Ishikawa (cell line): ENCODE data around the gene MYL4.

ENCODE experiments used
- CEBPB ChIP-seq: IDR thresholded peaks from 2 replicates; pipeline ENCODE4 v1.6.1; 2012
- CREB1 ChIP-seq: IDR thresholded peaks from 2 replicates; pipeline ENCODE4 v1.6.1; 2012; ENCODE audit warnings: low read depth
- EGR1 ChIP-seq: IDR thresholded peaks from 2 replicates; pipeline ENCODE4 v1.6.1; 2012
- EP300 ChIP-seq: IDR thresholded peaks from 2 replicates; pipeline ENCODE4 v1.6.1; 2012; ENCODE audit warnings: borderline replicate concordance
- FOXM1 ChIP-seq: IDR thresholded peaks from 2 replicates; pipeline ENCODE4 v1.6.1; 2012; ENCODE audit warnings: low read depth, borderline replicate concordance
- MAX ChIP-seq: IDR thresholded peaks from 2 replicates; pipeline ENCODE4 v1.6.1; 2012
- NFIC ChIP-seq: IDR thresholded peaks from 2 replicates; pipeline ENCODE4 v1.6.1; 2012
- RAD21 ChIP-seq: IDR thresholded peaks from 2 replicates; pipeline ENCODE4 v1.6.1; 2012; ENCODE audit warnings: low read depth
- REST ChIP-seq: IDR thresholded peaks from 2 replicates; pipeline ENCODE4 v1.6.1; 2012; ENCODE audit warnings: low read depth, mild to moderate bottlenecking
- TAF1 ChIP-seq: IDR thresholded peaks from 2 replicates; pipeline ENCODE4 v1.6.1; 2012; ENCODE audit warnings: low read depth, mild to moderate bottlenecking
- TCF12 ChIP-seq: IDR thresholded peaks from 2 replicates; pipeline ENCODE4 v1.6.1; 2012; ENCODE audit warnings: low read depth
- TEAD4 ChIP-seq: IDR thresholded peaks from 2 replicates; pipeline ENCODE4 v1.6.1; 2012
- USF1 ChIP-seq: IDR thresholded peaks from 2 replicates; pipeline ENCODE4 v1.6.1; 2012
- YY1 ChIP-seq: IDR thresholded peaks from 2 replicates; pipeline ENCODE4 v1.6.1; 2012; ENCODE audit warnings: low read depth
- ZBTB7A ChIP-seq: IDR thresholded peaks from 2 replicates; pipeline ENCODE4 v1.6.1; 2012; ENCODE audit warnings: low read depth

MYL4 gene

GRCh38 chr17:47238321-47239010 is 29.3 kb downstream of the MYL4 start:
- no peak for TF ChIP-seq ZBTB7A
- TF ChIP-seq FOXM1: no peak
- TF ChIP-seq TCF12: no peak
- no peak for TF ChIP-seq NFIC
- TF ChIP-seq TEAD4: no peak
- no peak for TF ChIP-seq MAX

GRCh38 chr17:47239619-47239966 is 30.4 kb downstream of the MYL4 start:
- TF ChIP-seq USF1 (no peak), REST (no peak)

- peak; percentile 75 for TF ChIP-seq NFIC
- no peak for TF ChIP-seq FOXM1
- TF ChIP-seq EP300: peak; percentile 57; the same call in 1 of the 2 replicates
- TF ChIP-seq MAX: no peak
- TF ChIP-seq REST: no peak
- no peak for TF ChIP-seq CEBPB
- TF ChIP-seq USF1: no peak
- TF ChIP-seq TEAD4: no peak
- no peak for TF ChIP-seq RAD21
- peak; percentile 57; the same call in 1 of the 2 replicates for TF ChIP-seq TCF12
- no peak for TF ChIP-seq ZBTB7A
- TF ChIP-seq EGR1: no peak
- no peak for TF ChIP-seq CREB1
- TF ChIP-seq YY1: 0 out of 2 replicates have a peak, but pooled peaks have one; percentile 45
- no peak for TF ChIP-seq TAF1
Observed at GRCh38 chr17:47239967-47240651, 31.0 kb downstream of the MYL4 start.

GRCh38 chr17:47240806-47241205 is 31.7 kb downstream of the MYL4 start:
- no peak for TF ChIP-seq TCF12

GRCh38 chr17:47242648-47243047 is 33.5 kb downstream of the MYL4 start:
- TF ChIP-seq TCF12 (no peak), CREB1 (no peak), TEAD4 (no peak), REST (no peak), EGR1 (no peak), YY1 (no peak), FOXM1 (no peak), EP300 (no peak), RAD21 (no peak), ZBTB7A (no peak), MAX (no peak), TAF1 (no peak), USF1 (no peak)
